Smooth muscle cell of the pulmonary artery (primary cell): ENCODE data around the gene IFI16. TPM values are rescaled to one million over a fixed set of nuclear protein-coding genes. Genes with fewer than 3 reads are reported as not detected.

ENCODE experiments used
- total RNA-seq: library from RNA; depleted of rRNA; stranded (reverse); fragments of >200 nt; gene quantifications from 2 replicates; pipeline ENCODE4 v1.2.3, GENCODE V29; 2014

Gene IFI16
- 70.6 and 88.2 TPM in 2 replicates for total RNA-seq

DNA sequence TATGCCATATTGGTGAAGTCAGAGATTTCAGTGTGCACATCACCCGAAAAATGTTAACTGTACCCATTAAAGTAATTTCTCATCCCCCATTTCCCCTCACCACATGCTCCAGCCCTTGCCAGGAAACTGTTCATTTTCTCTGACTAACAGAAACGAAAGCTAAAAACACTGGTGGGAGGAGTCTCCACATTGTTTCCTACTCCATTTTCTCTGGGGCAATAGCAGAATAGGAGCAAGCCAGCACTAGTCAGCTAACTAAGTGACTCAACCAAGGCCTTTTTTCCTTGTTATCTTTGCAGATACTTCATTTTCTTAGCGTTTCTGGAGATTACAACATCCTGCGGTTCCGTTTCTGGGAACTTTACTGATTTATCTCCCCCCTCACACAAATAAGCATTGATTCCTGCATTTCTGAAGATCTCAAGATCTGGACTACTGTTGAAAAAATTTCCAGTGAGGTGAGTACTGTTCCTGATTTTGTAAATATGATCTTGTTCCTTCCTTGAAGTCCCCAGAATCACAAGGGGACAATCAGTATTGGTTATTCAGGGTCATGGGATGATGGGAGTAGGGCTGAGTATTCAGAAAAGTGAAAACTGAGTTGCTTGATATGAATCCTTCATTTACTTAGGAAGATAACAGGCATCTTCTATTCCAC is at the start of gene IFI16:
Gene IFI16, plus strand, starts transcription at position 204 of the 658 bp plus-strand sequence. CDS start 4,774 bp downstream, outside the sequence.

DNA sequence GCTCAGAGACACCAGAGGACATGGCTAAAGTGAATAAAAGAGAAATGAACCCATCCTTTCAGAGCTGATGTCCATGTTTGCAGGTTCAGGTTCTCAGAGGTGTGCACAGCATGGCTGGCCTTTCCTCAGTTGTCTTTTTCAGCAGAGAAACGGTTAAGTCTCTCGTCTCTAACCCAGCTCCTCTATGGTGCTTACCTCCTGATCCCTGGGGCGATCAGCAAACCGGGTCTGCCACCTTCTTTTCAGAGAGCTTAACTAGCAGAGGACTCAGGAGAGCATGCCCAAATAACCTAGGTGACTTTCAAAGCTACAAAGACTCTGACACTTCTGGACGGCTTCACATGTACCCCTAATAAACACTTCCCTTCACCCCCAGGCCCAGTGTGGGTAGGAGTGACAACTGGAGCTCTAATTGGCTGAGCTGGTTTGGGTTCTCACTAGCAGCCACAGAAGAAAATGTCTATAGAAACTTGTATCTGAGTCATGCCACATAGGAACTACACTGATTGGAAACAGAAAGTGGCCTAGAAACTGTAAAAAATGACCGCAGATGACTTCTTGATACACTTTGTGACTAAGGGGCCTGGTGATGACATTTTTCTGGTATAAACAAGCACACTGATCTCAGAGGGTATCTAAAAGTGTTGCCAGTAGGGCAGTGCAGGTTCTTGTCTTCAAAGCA is 66.9 kb downstream of the IFI16 start, which contains the start of gene AIM2:
Gene AIM2, minus strand, starts transcription at position 329 of the 682 bp plus-strand sequence. CDS start 3,267 bp downstream, outside the sequence.

Other genes with a start within 250 kb of the IFI16 start
- gene OR6N1, start 237.7 kb upstream of the IFI16 start, total RNA-seq: not detected in 2 replicates
- not detected in 2 replicates for gene OR6N2, start 228.7 kb upstream of the IFI16 start, total RNA-seq
- gene MNDA, start 178.6 kb upstream of the IFI16 start, total RNA-seq: not detected in 2 replicates
- gene PYHIN1, start 78.4 kb upstream of the IFI16 start, total RNA-seq: not detected in 2 replicates
- gene AIM2, start 66.9 kb downstream of the IFI16 start, total RNA-seq: not detected in 2 replicates
- gene CADM3, start 161.7 kb downstream of the IFI16 start, total RNA-seq: 0.07 and 0.33 TPM in 2 replicates
- gene ACKR1, start 195.0 kb downstream of the IFI16 start, total RNA-seq: not detected in 2 replicates